ENCODE data around the gene FUT3.

- no peak for TF ChIP-seq POLR2A (conservative IDR thresholded peaks at IDR 0.05)
- no peak for TF ChIP-seq HDAC2 (IDR thresholded peaks at IDR 0.05)
- TF ChIP-seq MCM5 (IDR thresholded peaks at IDR 0.05; ENCODE audit: low read depth): no peak
- no peak for TF ChIP-seq HNRNPL (IDR thresholded peaks at IDR 0.05; ENCODE audit: low read depth, low read length)
- TF ChIP-seq E2F1 (CRISPR knock-in tag; IDR thresholded peaks at IDR 0.05): no peak
- no peak for TF ChIP-seq ARID2 (IDR thresholded peaks at IDR 0.05)
- no peak for TF ChIP-seq RFX5 (IDR thresholded peaks at IDR 0.05; ENCODE audit: low read depth, low read length)
- no peak for TF ChIP-seq RNF2 (IDR thresholded peaks at IDR 0.05)
- TF ChIP-seq ELK1 (CRISPR knock-in tag; IDR thresholded peaks at IDR 0.05): no peak
- no peak for TF ChIP-seq CTCF (IDR thresholded peaks at IDR 0.05 in 2 of 3, conservative IDR thresholded peaks at IDR 0.05 in 1 of 3; ENCODE audit: insufficient read depth in 2 of 3, low read depth in 1 of 3, low read length in 3 of 3)
- TF ChIP-seq ZHX1 (conservative IDR thresholded peaks at IDR 0.05; ENCODE audit: low read length): no peak
- TF ChIP-seq ZNF124 (CRISPR knock-in tag; IDR thresholded peaks at IDR 0.05): no peak
- TF ChIP-seq JUN (IDR thresholded peaks at IDR 0.05; ENCODE audit: borderline replicate concordance, low read depth, low read length): no peak
- no peak for TF ChIP-seq JUN (CRISPR knock-in tag; IDR thresholded peaks at IDR 0.05; ENCODE audit: borderline replicate concordance)
Observed at GRCh38 chr19:5896365-5897076, 45.3 kb upstream of the FUT3 start.

Measured in K562 (cell line).